GM23338 (cell line): ENCODE results near the gene TMEM120B.

Experiments
- CREB1 ChIP-seq: fragments of 250-450 bp; sonication (Bioruptor Pico); IDR thresholded peaks from 2 replicates; pipeline ENCODE4 v1.5.0; 2020; ENCODE audit warnings: low read depth, mild to moderate bottlenecking, moderate library complexity
- CTCF ChIP-seq, 2 experiments: fragments of 200-600 bp in 1 of 2; sonication (generic) in 1 of 2; conservative IDR thresholded peaks; 2 replicates each; pipeline versions ENCODE4 v1.5.1 to v1.6.1; 2016 to 2017; ENCODE audit warnings: antibody characterized with exemption in 2 of 2, low read depth in 2 of 2, mild to moderate bottlenecking in 2 of 2, moderate library complexity in 1 of 2
- ETS1 ChIP-seq: IDR thresholded peaks from 2 replicates; pipeline ENCODE4 v1.6.1; 2016; ENCODE audit warnings: antibody characterized with exemption
- EZH2 ChIP-seq: fragments of 200-600 bp; sonication (generic); IDR thresholded peaks from one replicate; pipeline ENCODE4 v1.8.0; 2017; ENCODE audit warnings: antibody characterized with exemption, mild to moderate bottlenecking, low read depth; ENCODE audit not compliant: unreplicated experiment
- EZH2phosphoT487 ChIP-seq: fragments of 200-600 bp; sonication (generic); IDR thresholded peaks from one replicate; pipeline ENCODE4 v1.8.1; 2018; ENCODE audit warnings: antibody characterized with exemption; ENCODE audit not compliant: unreplicated experiment
- JUNB ChIP-seq: IDR thresholded peaks from one replicate; pipeline ENCODE4 v1.6.1; 2016; ENCODE audit warnings: antibody characterized with exemption; ENCODE audit not compliant: unreplicated experiment
- NANOG ChIP-seq: IDR thresholded peaks from 2 replicates; pipeline ENCODE4 v1.6.1; 2016; ENCODE audit warnings: antibody characterized with exemption, borderline replicate concordance
- POLR2AphosphoS5 ChIP-seq: IDR thresholded peaks from 2 replicates; pipeline ENCODE4 v1.6.1; 2016; ENCODE audit warnings: antibody characterized with exemption, low read depth
- STAT1 ChIP-seq: IDR thresholded peaks from one replicate; pipeline ENCODE4 v1.6.1; 2016; ENCODE audit warnings: antibody characterized with exemption; ENCODE audit not compliant: unreplicated experiment
- ZNF114 ChIP-seq: fragments of 250-450 bp; sonication (Bioruptor Pico); IDR thresholded peaks from 2 replicates; pipeline ENCODE4 v1.5.0; 2020; ENCODE audit warnings: mild to moderate bottlenecking, moderate library complexity
- TF ChIP-seq, protein P1 (sequence below): IDR thresholded peaks from one replicate; pipeline ENCODE4 v1.6.1; 2018; ENCODE audit warnings: antibody characterized with exemption; ENCODE audit not compliant: unreplicated experiment

- no peak for TF ChIP-seq POLR2AphosphoS5
- no peak for TF ChIP-seq CTCF (conservative IDR thresholded peaks at IDR 0.05; ENCODE audit: low read depth in 2 of 2)
- no peak for TF ChIP-seq EZH2
- TF ChIP-seq, protein P1, sequence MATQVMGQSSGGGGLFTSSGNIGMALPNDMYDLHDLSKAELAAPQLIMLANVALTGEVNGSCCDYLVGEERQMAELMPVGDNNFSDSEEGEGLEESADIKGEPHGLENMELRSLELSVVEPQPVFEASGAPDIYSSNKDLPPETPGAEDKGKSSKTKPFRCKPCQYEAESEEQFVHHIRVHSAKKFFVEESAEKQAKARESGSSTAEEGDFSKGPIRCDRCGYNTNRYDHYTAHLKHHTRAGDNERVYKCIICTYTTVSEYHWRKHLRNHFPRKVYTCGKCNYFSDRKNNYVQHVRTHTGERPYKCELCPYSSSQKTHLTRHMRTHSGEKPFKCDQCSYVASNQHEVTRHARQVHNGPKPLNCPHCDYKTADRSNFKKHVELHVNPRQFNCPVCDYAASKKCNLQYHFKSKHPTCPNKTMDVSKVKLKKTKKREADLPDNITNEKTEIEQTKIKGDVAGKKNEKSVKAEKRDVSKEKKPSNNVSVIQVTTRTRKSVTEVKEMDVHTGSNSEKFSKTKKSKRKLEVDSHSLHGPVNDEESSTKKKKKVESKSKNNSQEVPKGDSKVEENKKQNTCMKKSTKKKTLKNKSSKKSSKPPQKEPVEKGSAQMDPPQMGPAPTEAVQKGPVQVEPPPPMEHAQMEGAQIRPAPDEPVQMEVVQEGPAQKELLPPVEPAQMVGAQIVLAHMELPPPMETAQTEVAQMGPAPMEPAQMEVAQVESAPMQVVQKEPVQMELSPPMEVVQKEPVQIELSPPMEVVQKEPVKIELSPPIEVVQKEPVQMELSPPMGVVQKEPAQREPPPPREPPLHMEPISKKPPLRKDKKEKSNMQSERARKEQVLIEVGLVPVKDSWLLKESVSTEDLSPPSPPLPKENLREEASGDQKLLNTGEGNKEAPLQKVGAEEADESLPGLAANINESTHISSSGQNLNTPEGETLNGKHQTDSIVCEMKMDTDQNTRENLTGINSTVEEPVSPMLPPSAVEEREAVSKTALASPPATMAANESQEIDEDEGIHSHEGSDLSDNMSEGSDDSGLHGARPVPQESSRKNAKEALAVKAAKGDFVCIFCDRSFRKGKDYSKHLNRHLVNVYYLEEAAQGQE = no peak
- TF ChIP-seq EZH2phosphoT487 = no peak
- no peak for TF ChIP-seq JUNB
- no peak for TF ChIP-seq ETS1
- no peak for TF ChIP-seq STAT1
- TF ChIP-seq ZNF114 (CRISPR knock-in tag) = no peak
- no peak for TF ChIP-seq CREB1
- no peak for TF ChIP-seq NANOG
These were observed 43.0 kb downstream of the TMEM120B start for GRCh38 chr12:121755591-121755990.
